HG03135 (cell line): ENCODE measurements around the gene EFCAB8.

Source experiments
- ATAC-seq: cut with Tn5 transposase; IDR thresholded peaks from one replicate; pipeline ENCODE4 v1.9.1; 2021; ENCODE audit warnings: mild to moderate bottlenecking, moderate library complexity; ENCODE audit not compliant: unreplicated experiment

EFCAB8 gene

DNA sequence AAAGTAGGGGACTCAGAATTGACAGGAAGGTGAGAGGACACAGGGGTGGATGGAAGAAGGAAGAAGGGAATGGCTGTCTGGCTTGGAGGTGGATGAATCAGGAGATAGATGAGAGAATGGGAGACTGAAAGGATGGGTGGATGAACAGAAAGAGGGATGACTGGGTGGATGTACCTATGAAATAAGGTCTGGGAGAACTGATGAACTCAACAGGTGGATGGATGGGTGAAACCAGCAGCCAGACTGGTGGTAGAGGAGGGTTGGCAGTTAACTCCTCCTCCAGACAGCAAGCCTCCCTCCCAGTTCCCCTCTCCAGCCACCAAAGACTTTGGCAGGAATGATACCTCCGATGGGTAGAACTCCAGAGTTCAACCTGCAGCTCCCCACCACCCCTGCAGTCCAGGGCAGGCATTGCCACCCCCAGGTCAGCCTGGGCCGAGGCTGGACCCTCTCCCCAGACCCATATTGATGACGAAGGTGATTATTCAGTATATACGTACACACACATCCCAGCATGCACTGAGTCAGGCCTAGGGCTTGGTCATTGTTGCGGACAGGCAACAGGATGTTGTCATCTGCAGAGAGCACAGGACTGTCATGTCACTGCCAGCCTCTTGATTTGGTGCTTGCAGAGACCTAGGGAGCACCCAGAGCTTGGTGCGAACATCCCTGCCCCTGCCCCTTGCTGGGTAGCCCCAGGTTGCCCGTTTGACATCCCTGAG lies 143.5 kb downstream of the EFCAB8 start:
- no peak for ATAC-seq

DNA sequence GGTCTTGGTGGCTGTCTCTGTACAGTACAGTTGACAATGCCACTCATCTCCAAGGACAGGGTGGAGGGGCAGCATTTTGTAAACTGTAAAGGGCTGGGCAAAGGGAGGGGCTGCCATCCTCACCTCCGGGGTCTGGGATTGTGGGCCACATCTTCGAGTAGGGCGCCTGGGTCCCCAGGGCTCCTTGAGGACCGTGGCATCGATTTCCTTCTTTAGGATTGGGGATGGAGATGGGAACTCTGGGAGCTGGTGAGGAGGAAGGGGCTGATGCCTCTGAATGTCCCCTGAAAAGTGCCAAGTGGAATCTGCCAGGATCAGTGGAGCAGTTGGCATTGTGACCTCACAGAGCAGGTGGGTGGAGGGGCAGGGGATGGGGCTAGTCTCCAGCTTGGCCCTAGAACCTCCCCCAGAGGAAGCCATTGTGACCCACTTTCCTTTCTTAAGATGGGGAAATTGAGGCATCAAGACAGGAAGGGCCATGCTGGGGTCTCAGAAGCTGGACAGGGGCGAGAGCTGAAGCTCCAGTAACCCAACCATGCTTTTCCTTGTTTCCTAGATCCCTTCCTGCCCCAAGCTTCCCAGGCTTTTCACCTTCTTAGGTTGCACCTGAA lies 145.5 kb downstream of the EFCAB8 start, which contains the start of gene SUN5:
TSS of gene SUN5 (minus strand) at position 293 of the 611 bp plus-strand sequence. CDS start at position 200, 93 bp downstream.
- no peak for ATAC-seq

DNA sequence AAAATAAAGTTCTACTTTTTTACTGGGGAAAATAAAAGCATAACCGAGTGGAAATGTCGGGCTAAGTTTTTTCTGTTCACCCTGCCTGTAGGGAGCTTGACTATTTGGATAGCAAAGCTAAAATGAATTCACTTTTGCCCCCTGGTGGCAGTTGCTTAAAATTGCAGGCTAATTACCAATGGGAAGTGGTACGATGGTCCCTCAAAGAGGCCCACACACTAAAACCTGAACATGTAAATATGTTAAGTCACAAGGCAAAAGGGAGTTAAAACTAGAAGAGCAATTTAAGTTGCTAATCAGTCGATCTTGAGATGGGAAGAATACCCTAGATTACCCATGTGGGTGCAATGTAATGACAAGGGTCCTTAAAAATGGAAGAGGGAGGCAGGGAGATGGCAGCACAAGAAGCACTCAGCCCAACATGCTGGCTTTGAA lies 146.4 kb downstream of the EFCAB8 start:
- ATAC-seq = no peak

DNA sequence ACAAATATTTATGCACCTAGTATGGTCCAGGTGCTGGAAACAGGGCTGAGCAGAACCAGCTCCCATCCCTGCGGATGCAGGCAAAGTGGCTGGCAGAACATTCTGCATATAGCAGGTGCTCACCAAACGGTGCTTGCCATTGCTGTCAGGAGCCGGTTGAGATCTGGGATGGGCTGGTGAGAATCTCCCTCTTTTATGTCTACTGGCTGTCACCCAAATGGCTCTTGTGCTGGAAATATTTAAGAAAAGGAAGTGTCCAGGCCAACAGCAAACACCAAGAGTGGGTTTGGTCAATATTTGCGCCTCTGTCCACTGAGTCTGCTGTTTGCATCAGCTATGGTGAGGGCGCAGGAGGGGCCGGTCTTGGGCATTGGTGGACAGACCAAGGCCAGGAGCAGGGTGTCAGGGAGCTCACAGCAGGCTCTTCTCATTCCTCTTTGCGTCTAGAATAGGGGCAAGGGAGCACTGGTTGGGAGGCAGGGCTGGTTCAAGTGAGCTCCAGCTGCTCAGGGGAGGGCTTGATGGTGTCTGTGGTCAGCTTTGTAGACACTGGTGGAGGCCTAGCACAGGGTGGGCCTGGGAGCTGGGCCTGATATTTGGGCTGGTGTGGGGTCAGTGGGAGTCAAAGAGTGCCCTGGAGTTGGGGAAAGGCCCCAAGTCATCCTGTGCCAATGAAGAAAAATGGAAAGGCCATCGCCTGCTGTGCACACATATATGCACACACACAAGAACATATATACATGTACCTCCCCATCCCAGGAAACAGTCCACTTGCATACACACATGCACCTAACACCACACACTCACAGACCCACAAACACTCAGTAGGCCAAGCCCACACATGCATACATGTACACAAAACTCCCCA lies 147.4 kb downstream of the EFCAB8 start:
- ATAC-seq = no peak

DNA sequence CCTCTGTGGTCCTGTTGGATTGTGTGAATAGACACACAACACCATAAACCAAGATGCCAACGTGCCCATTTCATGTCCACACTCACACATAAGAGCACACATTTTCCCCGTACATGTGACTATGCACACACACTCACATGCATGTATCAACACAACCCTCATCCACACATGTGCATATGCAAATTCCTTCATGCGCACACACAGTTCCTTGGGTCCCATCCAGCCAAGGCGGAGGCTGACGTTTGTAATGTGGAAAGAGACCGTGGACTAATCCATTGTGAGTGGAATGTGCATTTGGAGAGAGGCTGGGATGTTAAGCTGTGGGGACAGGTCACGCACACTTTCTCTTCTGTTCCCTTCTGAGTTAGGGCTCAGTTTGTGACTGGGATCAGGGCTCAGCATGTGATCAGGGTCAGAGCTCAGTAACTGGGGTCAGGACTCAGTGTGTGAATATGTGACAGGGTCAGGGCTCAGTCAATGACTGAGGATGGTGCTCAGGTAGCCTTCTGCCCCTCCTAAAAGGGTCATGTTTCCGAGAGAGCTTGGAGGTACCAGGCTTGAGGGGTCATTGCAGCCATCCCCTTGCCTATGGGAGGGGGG lies 148.2 kb downstream of the EFCAB8 start:
- ATAC-seq = no peak

DNA sequence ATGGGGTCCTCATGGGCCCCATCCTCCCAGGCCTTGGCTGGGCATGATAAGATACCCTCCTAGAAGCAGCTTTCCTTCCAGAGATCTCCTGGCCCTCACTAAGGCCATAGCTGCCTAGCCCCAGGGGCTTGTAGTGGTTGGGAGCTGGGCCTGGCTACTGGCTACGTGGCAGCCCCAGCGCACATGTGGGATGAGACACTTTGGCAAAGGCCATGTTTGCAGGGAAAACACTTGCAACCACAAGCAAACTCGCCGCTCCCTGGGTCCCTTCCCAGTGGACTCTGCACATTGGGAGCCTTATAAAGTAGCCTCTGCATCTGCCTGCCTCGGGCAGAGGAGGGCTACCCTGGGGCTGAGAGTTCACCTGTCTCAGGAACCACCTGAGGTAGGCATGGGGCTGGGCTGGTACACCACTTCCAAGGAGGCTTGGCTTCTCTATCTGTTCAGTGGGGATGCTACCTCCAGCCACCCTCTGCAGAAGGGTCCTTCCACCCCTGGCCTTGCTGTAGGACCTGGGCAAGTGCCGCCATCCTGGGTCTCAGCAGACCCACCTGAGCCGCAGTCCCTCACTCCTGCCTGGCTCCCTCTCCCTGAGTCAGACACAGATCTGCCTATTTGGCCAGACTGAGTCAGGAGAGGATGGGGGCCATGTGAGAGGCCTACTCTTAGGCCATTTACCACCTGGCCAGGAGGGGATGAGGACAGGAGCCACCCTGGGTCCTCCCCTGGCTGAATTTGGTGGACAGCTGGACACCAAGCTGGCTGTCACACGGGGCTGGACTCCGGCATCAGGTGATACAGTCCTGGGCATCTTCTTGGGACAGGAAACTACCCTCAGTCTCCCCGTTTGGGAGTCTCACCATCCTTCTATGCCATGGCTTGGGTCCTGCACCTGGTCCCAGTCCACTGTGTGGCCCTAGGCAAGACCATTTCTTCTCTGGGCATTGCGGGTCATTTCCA lies 148.9 kb downstream of the EFCAB8 start, which contains the start of gene BPIFB2:
TSS of gene BPIFB2 (plus strand) at position 329 of the 960 bp plus-strand sequence. CDS start 871 bp downstream, outside the sequence.
- ATAC-seq = no peak

DNA sequence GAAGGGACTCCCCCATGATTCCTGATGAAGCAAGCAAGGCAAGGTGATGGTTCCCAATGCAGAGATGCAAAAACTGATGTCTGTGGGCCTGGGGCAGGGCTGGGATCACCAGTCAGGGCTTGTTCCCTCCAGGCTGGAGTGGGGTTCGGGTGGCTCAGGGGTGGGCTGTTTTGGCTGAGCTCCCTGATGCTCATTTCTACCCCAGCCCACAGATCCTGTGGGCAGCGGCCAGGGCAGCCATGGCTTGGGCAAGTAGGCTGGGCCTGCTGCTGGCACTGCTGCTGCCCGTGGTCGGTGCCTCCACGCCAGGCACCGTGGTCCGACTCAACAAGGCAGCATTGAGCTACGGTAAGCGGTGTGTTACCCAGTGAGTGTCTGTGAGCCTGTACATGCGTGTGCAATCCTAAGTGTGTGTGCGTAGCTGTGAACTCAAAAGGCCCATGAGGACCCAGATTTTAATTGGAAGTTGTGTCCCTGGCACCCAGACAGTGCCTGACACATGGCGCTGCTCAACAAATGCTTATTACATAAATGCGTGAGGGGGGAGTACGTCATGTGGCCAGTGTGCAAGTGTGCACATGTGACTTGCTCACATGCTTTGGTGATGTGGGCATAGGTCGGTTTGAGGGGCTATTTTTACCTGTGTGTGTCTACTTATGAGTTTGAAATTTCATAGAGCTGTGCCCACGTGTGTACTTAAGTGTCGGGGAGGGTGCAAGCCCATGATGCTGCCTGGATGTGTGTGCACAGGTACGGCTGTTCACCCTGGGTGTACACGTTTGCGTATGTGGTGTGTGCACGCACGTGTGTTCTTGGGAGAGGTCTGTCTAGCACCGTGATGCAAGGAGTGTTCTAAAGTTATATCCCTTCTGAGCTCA lies 149.9 kb downstream of the EFCAB8 start:
- ATAC-seq = no peak

DNA sequence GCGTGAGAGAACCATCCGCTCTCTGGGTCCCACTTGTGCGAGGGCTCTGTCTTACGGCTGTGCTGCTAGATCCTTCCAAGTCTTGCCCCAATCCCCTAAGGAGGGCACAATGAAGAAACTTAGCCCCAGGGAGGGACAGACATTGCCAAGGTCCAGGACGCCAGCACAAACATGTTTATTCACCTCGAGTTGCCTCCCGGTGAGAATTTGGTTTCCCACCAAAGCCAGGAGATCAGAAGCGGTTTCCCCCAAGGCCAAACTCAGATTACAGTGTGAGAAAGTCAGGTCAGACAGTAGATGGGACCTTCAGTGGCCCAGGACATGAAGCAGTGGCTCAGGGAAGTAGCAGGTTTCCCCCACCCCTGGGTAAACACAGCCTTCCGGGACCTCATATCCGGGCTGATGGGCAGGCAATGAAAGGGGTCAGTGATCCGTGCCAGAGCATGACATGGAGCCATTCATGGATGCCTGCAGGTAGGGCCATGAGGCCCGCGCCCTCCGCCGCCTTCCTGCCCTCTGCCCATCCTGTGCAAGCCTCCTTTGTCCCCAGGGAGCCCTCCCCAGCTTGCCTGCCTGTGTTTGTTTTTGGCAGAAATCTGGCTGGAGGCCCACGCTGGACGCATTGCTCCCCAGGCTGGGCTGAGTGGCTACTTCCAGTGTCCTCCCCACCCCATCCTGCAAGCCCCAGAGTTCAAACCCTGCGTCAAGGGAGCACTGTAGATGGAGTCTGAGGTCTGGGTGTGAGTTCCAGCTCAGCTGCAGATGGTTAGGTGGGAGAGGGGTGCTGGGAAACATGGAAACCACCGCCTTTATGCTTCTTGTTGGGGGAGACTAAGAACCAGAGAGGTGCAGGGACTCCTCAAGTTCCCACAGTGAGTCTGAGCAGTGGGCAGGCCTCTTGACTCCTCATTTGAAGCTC lies 150.8 kb downstream of the EFCAB8 start:
- no peak for ATAC-seq

DNA sequence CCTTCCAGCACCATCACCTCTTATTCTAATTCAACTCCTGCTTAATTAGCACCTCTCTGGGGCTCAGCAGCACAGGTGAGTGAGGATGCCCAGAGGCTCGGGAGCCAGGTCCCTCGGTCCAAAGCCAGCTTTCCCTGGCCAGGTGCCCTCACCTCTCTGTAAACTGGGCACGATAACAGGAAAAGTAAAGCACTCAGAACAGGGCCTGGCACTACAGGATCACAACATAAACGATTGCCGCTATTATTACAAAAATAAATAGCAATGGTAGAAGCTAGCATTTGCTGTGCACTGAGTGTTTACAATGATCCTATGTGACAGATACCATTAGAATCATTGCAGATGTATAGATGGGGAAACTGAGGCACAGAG lies 151.4 kb downstream of the EFCAB8 start:
- ATAC-seq = no peak

DNA sequence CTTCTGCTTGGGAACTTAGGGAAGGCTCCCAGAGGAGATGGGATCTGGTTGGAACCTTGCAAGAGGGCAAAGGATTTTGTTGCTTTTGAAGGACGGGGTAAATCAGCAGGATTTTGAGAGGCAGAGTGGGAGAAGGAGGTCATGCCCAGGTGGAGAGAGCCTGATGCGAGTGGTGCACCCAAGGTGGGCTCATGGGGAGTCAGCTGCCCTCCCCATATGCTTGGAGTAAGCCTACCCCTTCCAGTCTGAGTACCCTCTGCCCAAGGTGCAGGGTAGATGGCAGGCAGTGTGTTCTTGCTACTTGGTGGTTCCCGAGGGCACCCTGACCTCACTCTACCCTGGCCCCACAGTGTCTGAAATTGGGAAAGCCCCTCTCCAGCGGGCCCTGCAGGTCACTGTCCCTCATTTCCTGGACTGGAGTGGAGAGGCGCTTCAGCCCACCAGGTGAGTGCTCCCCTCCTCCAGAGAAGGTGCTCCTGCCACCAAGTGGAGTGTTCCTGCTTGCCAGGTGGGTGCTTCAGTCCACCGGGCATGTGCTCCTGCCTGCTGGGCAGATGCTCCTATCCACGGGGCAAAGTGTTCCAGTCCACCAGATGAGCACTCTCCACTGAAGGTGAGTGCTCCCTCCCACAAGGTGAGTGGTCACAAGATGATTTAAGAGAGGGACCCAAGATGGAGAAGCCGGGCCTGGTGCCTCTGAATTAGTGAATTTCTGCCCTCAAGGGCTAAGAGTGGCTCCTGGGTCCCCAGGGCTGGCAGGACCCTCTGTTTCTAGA lies 152.1 kb downstream of the EFCAB8 start:
- ATAC-seq = no peak
